Chondrocyte (in vitro differentiated cells): Measurements from ENCODE around the gene TIFAB. TPM values are rescaled to one million over a fixed set of nuclear protein-coding genes. Genes with fewer than 3 reads are reported as not detected.

ENCODE experiments used
- DNase-seq: peaks from one replicate; pipeline ENCODE4 v3.0.0; 2021; ENCODE audit warnings: mixed read lengths, low spot score
- H3K27ac Mint-ChIP-seq: one replicate; pipeline ENCODE4 v1.8.0; 2021; ENCODE audit warnings: mild to moderate bottlenecking, moderate library complexity, mixed read lengths; ENCODE audit not compliant: unreplicated experiment
- H3K27me3 Mint-ChIP-seq: 2 replicates; pipeline ENCODE4 v1.8.0; 2021; ENCODE audit warnings: low read depth, mixed read lengths
- H3K36me3 Mint-ChIP-seq: 2 replicates; pipeline ENCODE4 v1.8.0; 2021; ENCODE audit warnings: low read depth, mixed read lengths
- H3K4me1 Mint-ChIP-seq: 2 replicates; pipeline ENCODE4 v1.8.0; 2021; ENCODE audit warnings: low read depth, mild to moderate bottlenecking, mixed read lengths
- H3K4me3 Mint-ChIP-seq: one replicate; pipeline ENCODE4 v1.8.0; 2021; ENCODE audit warnings: mild to moderate bottlenecking, moderate library complexity, mixed read lengths; ENCODE audit not compliant: unreplicated experiment
- H3K9me3 Mint-ChIP-seq: 2 replicates; pipeline ENCODE4 v1.8.0; 2021; ENCODE audit warnings: low read depth, mixed read lengths
- total RNA-seq: library from RNA; stranded (reverse); gene quantifications from 3 replicates; pipeline ENCODE4 v1.2.1, GENCODE V29; 2021
- TF ChIP-seq, protein P1 (sequence below): fragments of 200-600 bp; sonication (generic); IDR thresholded peaks from 2 replicates; pipeline ENCODE4 v1.5.0; 2021; ENCODE audit warnings: antibody characterized with exemption, mild to moderate bottlenecking, moderate library complexity

The TIFAB gene
- total RNA-seq, 1 donor from 2014 or later, result not detected

DNA sequence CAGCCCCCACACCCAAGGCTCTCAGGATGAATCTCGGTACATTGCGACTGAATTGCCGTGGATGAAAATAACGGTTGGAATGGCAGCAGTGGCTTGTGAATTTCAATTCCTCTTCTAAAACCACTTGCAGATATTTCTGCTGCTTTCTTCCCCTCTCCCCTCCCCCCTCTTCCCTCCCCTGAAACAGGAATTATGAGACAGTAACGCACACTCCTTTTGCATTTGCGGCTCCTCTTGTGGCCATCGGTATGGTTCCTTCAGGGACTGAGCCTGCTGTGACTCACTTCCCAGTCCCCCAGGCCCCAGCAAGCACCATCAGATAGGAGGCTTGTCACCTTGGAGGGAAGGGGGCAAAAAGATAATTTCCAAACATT lies 14.7 kb downstream of the TIFAB start:
- H3K27me3 Mint-ChIP-seq, result no peaks in the 10 kb centered on the region
- no peak for DNase-seq
- no peaks in the 10 kb centered on the region for H3K9me3 Mint-ChIP-seq
- no peaks in the 10 kb centered on the region for H3K36me3 Mint-ChIP-seq
- H3K27ac Mint-ChIP-seq, result no peak overlapping the region
- TF ChIP-seq, protein P1, sequence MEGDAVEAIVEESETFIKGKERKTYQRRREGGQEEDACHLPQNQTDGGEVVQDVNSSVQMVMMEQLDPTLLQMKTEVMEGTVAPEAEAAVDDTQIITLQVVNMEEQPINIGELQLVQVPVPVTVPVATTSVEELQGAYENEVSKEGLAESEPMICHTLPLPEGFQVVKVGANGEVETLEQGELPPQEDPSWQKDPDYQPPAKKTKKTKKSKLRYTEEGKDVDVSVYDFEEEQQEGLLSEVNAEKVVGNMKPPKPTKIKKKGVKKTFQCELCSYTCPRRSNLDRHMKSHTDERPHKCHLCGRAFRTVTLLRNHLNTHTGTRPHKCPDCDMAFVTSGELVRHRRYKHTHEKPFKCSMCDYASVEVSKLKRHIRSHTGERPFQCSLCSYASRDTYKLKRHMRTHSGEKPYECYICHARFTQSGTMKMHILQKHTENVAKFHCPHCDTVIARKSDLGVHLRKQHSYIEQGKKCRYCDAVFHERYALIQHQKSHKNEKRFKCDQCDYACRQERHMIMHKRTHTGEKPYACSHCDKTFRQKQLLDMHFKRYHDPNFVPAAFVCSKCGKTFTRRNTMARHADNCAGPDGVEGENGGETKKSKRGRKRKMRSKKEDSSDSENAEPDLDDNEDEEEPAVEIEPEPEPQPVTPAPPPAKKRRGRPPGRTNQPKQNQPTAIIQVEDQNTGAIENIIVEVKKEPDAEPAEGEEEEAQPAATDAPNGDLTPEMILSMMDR, result no peak
- no peak overlapping the region for H3K4me3 Mint-ChIP-seq
- peaks cover 13% of the 10 kb centered on the region for H3K4me1 Mint-ChIP-seq

DNA sequence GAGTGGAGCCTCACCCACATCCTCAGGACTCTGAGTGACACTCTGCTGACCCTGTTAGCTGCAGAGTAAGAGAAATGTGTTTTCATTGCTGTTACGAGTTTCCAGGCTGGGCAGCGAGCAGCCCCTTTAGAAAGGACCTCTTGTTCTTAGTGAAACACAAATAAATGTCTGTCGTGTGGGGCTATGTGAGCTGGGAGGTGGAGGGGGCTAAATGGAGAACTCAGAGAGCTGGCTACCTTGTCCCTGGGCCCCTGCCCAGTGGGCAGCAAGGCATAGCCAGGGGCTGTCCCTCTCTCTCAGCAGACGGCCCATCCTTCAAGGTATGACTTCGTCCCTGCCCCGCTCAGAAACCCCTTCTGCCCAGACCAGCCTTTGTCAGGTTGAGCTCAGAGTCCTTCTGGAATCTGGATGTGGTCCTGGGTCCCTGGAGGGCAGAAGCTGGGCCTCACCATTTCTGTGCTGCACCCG lies 15.2 kb downstream of the TIFAB start:
- Mint-ChIP-seq H3K4me3 (no peak overlapping the region), H3K9me3 (no peaks in the 10 kb centered on the region), H3K27me3 (no peaks in the 10 kb centered on the region), H3K4me1 (peaks cover 13% of the 10 kb centered on the region), H3K27ac (no peak overlapping the region), H3K36me3 (no peaks in the 10 kb centered on the region)
- DNase-seq, result no peak
- TF ChIP-seq, protein P1, result no peak

DNA sequence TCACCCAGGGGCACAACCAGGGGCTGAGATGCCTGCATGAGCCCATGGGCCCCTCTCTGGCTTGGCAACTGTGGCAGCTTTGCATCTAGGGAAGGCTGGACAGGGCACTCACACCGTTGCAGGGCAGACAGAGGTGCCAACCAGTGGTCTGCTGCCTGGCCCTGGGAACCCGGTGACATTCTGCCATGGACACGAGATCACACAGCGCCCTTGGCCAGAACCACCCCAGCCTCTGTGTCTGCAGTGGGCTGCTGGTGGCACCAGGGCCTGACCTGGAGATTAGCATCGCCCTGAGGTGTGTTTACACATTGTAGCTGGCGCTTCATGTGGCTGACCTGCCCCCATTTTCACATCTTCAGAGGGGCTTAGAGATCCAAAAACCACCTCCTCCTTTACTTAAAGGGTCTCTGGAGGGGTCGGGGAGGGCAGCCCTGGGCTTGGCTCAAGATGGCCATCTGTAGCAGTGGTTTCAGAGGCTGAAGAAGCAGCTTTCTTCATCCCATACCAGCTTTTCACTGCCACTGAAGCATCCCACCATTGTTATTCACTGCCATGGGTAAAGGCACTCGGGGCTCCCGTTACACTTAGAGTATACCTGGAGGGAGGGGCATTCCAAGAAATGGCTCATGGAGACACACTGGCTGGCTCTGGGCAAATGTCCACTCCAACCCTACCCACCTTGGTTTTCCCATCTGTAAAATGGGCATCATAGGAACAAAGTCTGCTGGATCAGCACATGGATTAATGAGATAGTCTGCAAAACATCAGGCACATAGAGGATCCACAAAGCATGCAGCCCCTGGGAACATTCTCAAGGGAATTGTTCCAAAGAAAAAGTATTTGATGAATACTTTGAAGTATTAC lies 16.5 kb downstream of the TIFAB start:
- Mint-ChIP-seq H3K36me3 (no peaks in the 10 kb centered on the region), H3K9me3 (no peaks in the 10 kb centered on the region), H3K27me3 (no peaks in the 10 kb centered on the region), H3K4me3 (no peak overlapping the region), H3K27ac (no peak overlapping the region), H3K4me1 (peaks cover 13% of the 10 kb centered on the region)
- TF ChIP-seq, protein P1, result no peak
- DNase-seq, result no peak

DNA sequence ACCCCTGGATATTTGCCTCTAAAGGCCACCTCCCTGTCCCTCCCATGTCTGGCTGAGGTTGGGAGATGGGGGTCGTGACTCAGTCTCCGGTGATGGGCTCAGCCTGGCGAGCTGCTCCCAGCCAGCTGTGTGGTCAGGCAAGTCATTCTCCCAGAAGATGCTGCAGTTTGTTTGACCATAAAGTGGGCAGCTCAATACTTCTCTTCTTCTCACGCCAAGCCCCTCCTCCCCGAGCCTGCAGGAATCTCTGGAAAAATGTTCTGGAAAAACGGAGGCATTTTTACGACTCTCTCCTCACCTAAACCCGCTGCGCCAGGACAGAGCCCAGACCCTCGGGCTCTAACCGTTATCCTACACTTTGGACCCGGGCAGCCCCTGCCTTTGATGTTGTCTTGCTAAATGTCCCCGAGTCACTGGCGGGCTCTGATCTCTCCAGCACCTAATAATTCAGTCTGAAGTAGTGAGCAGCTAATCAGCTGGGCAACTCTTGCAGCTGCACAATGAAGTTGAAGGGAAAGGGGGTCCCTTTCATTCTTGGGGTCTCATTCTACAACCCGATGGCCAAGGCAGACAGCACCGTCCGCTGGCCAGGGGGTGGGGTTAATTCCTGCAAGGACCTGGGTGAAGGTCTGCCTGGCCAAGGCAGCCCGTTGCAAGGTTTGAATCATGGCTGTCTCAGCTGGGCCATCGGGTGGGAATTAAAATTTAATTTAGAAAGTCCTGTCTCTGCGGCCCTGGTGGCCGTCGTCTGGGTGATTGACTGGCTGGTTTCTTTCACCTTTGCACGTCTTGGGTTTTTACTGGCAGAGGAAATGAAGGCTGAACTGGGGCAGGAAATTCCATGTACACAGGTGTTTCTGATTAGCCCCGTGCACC lies 17.3 kb downstream of the TIFAB start:
- Mint-ChIP-seq H3K27ac (no peak overlapping the region), H3K4me1 (peaks cover 13% of the 10 kb centered on the region)
- no peak for DNase-seq

More for the DNA sequence above, 17.3 kb downstream of the TIFAB start:
- H3K9me3 Mint-ChIP-seq, result no peaks in the 10 kb centered on the region
- TF ChIP-seq, protein P1, result no peak
- H3K36me3 Mint-ChIP-seq, result no peaks in the 10 kb centered on the region
- H3K4me3 Mint-ChIP-seq, result no peak overlapping the region
- H3K27me3 Mint-ChIP-seq, result no peaks in the 10 kb centered on the region
